ENCODE results near the gene GDPD4.

GDPD4 gene

GRCh38 chr11:77189588-77190210 lies 111.8 kb downstream of the GDPD4 start:
- DNase-seq (ENCODE audit: low spot score): no peak

- no peak for DNase-seq (ENCODE audit: low spot score)
These were observed 112.6 kb downstream of the GDPD4 start for GRCh38 chr11:77188633-77189491.

GRCh38 chr11:77187776-77188632 lies 113.5 kb downstream of the GDPD4 start:
- peak; percentile 92 for DNase-seq (ENCODE audit: low spot score)

GRCh38 chr11:77187111-77187750 lies 114.3 kb downstream of the GDPD4 start:
- DNase-seq (ENCODE audit: low spot score): no peak

- DNase-seq (ENCODE audit: low spot score): no peak
These were observed 115.2 kb downstream of the GDPD4 start for GRCh38 chr11:77186302-77186701.

- DNase-seq (ENCODE audit: low spot score): no peak
These were observed 117.2 kb downstream of the GDPD4 start for GRCh38 chr11:77184136-77184860.

GRCh38 chr11:77183431-77183984 lies 118.0 kb downstream of the GDPD4 start:
- peak; percentile 77 for DNase-seq (ENCODE audit: low spot score)

- DNase-seq (ENCODE audit: low spot score): no peak
These were observed 118.7 kb downstream of the GDPD4 start for GRCh38 chr11:77182542-77183430.

- no peak for DNase-seq (ENCODE audit: low spot score)
These were observed 119.5 kb downstream of the GDPD4 start for GRCh38 chr11:77181799-77182541.

- DNase-seq (ENCODE audit: low spot score): no peak
These were observed 120.3 kb downstream of the GDPD4 start for GRCh38 chr11:77181226-77181625.

GRCh38 chr11:77180346-77180745 lies 121.1 kb downstream of the GDPD4 start:
- DNase-seq (ENCODE audit: low spot score): no peak

GRCh38 chr11:77179681-77180080 lies 121.8 kb downstream of the GDPD4 start:
- no peak for DNase-seq (ENCODE audit: low spot score)

GRCh38 chr11:77179048-77179447 lies 122.4 kb downstream of the GDPD4 start:
- peak; percentile 70 for DNase-seq (ENCODE audit: low spot score)

GRCh38 chr11:77178150-77178549 lies 123.3 kb downstream of the GDPD4 start:
- no peak for DNase-seq (ENCODE audit: low spot score)

GRCh38 chr11:77176996-77177395 lies 124.5 kb downstream of the GDPD4 start:
- DNase-seq (ENCODE audit: low spot score): no peak

- peak; percentile 66 for DNase-seq (ENCODE audit: low spot score)
These were observed 125.5 kb downstream of the GDPD4 start for GRCh38 chr11:77175869-77176539.

GRCh38 chr11:77175021-77175842 lies 126.3 kb downstream of the GDPD4 start:
- peak; percentile 41 for DNase-seq (ENCODE audit: low spot score)

GRCh38 chr11:77174559-77174958 lies 126.9 kb downstream of the GDPD4 start:
- DNase-seq (ENCODE audit: low spot score): no peak

Data from Ammon's horn (tissue), 1 donor.